RKO (cell line): ENCODE data around the gene MS4A4E.
"Not testable (repeated sequence)": the region's sequence is repeated elsewhere in the genome, so short reads cannot be mapped to it uniquely, and the experiment has no call there.

Experiments used
- DNase-seq: peaks from one replicate; pipeline ENCODE4 v3.0.0-alpha.2; 2016; ENCODE audit warnings: low spot score

Gene MS4A4E

GRCh38 chr11:60175860-60176275 is 67.1 kb downstream of the MS4A4E start:
- no peak for DNase-seq

- no peak for DNase-seq
Measured at GRCh38 chr11:60172011-60172410, 70.9 kb downstream of the MS4A4E start.

- no peak for DNase-seq
Measured at GRCh38 chr11:60170566-60170965, 72.4 kb downstream of the MS4A4E start.

- DNase-seq = peak; percentile 41
Measured at GRCh38 chr11:60169264-60169915, 73.5 kb downstream of the MS4A4E start.

GRCh38 chr11:60168306-60168705 is 74.6 kb downstream of the MS4A4E start:
- no peak for DNase-seq

GRCh38 chr11:60165951-60166350 is 77.0 kb downstream of the MS4A4E start:
- DNase-seq = no peak

- DNase-seq = no peak
Measured at GRCh38 chr11:60165538-60165937, 77.4 kb downstream of the MS4A4E start.

- no peak for DNase-seq
Measured at GRCh38 chr11:60164550-60165075, 78.3 kb downstream of the MS4A4E start.

- DNase-seq = no peak
Measured at GRCh38 chr11:60161766-60162165, 81.2 kb downstream of the MS4A4E start.

GRCh38 chr11:60161107-60161506 is 81.8 kb downstream of the MS4A4E start:
- no peak for DNase-seq

GRCh38 chr11:60159868-60160267 is 83.1 kb downstream of the MS4A4E start:
- DNase-seq = no peak

- DNase-seq = no peak
Measured at GRCh38 chr11:60159284-60159683, 83.7 kb downstream of the MS4A4E start.

GRCh38 chr11:60158636-60159035 is 84.3 kb downstream of the MS4A4E start:
- no peak for DNase-seq

GRCh38 chr11:60155931-60156330 is 87.0 kb downstream of the MS4A4E start:
- no peak for DNase-seq

GRCh38 chr11:60152727-60153126 is 90.2 kb downstream of the MS4A4E start:
- not testable (repeated sequence) for DNase-seq

- no peak for DNase-seq
Measured at GRCh38 chr11:60150279-60150678, 92.7 kb downstream of the MS4A4E start.
